SK-N-SH (cell line): ENCODE data around the gene ARHGEF25. TPM values are rescaled to one million over a fixed set of nuclear protein-coding genes. Genes with fewer than 3 reads are reported as not detected.

Experiments
- CTCF ChIA-PET: fragments of 300-600, 350-600 bp; formaldehyde crosslinking; extraction: SDS; loops from one replicate; lab custom pipeline; 2021; lab: Yijun Ruan, JAX
- POLR2A ChIA-PET: fragments of 350-600 bp; sonication (Branson Sonifier 250); formaldehyde crosslinking; extraction: SDS; loops from one replicate; lab custom pipeline; 2020; ENCODE audit warnings: antibody characterized with exemption, inconsistent platforms; lab: Yijun Ruan, JAX
- DNase-seq: peaks from one replicate; pipeline ENCODE4 v3.0.0; 2012
- H2AFZ ChIP-seq: fragments of 200-600 bp; sonication (generic); 2 replicates; pipeline ENCODE4 v1.8.1; 2016; ENCODE audit warnings: antibody characterized with exemption, mild to moderate bottlenecking, low read depth
- H3F3A ChIP-seq: fragments of 200-600 bp; sonication (generic); replicated peaks from 2 replicates; pipeline ENCODE3; 2016; ENCODE audit warnings: antibody characterized with exemption, mild to moderate bottlenecking; ENCODE audit not compliant: insufficient read depth
- H3K27ac ChIP-seq, 2 experiments: fragments of 200-500 bp in 1 of 2; fragments of 200-600 bp in 1 of 2; sonication (Bioruptor generic) in 1 of 2; sonication (generic), shearing (Covaris generic) in 1 of 2; 2 replicates each; pipeline versions ENCODE4 v1.5.1 to v1.6.1; 2014 to 2016; ENCODE audit warnings: low read depth in 2 of 2, inconsistent platforms in 1 of 2, low read length in 1 of 2, mild to moderate bottlenecking in 1 of 2, mixed read lengths in 1 of 2
- H3K27me3 ChIP-seq: fragments of 200-600 bp; sonication (generic), shearing (Covaris generic); 2 replicates; pipeline ENCODE4 v1.6.1; 2016; ENCODE audit warnings: mixed run types; ENCODE audit not compliant: insufficient read depth
- H3K36me3 ChIP-seq, 2 experiments: fragments of 200-500 bp in 1 of 2; fragments of 200-600 bp in 1 of 2; sonication (Bioruptor generic) in 1 of 2; sonication (generic) in 1 of 2; replicated peaks in 1 of 2; 2 replicates each; pipeline versions ENCODE3 to v1.5.1; 2014 to 2016; ENCODE audit warnings: low read length in 1 of 2, mild to moderate bottlenecking in 1 of 2; ENCODE audit not compliant: insufficient read depth in 2 of 2, control insufficient read depth in 1 of 2
- H3K4me1 ChIP-seq, 2 experiments: fragments of 200-500 bp in 1 of 2; fragments of 200-600 bp in 1 of 2; sonication (Bioruptor generic) in 1 of 2; sonication (generic), shearing (Covaris generic) in 1 of 2; 2 replicates each; pipeline versions ENCODE4 v1.5.1 to v1.6.1; 2014 to 2016; ENCODE audit warnings: low read depth in 1 of 2, low read length in 1 of 2, mixed run types in 1 of 2; ENCODE audit not compliant: insufficient read depth in 2 of 2, control insufficient read depth in 1 of 2
- H3K4me2 ChIP-seq: fragments of 200-600 bp; sonication (generic), shearing (Covaris generic); 2 replicates; pipeline ENCODE4 v1.6.1; 2017; ENCODE audit warnings: mixed run types
- H3K4me3 ChIP-seq, 2 experiments: fragments of 200-500 bp in 1 of 2; fragments of 200-600 bp in 1 of 2; sonication (Bioruptor generic) in 1 of 2; sonication (generic), shearing (Covaris generic) in 1 of 2; 2 replicates each; pipeline versions ENCODE4 v1.5.1 to v1.8.1; 2014 to 2016; ENCODE audit warnings: low read depth in 2 of 2, inconsistent platforms in 1 of 2, low read length in 1 of 2, mild to moderate bottlenecking in 1 of 2, mixed read lengths in 1 of 2, moderate library complexity in 1 of 2
- H3K79me2 ChIP-seq: fragments of 200-600 bp; sonication (generic); 2 replicates; pipeline ENCODE4 v1.8.1; 2017; ENCODE audit warnings: mild to moderate bottlenecking; ENCODE audit not compliant: insufficient read depth
- H3K9ac ChIP-seq: fragments of 200-600 bp; sonication (generic); 2 replicates; pipeline ENCODE4 v1.6.1; 2017; ENCODE audit warnings: mixed run types
- H3K9me2 ChIP-seq: fragments of 200-600 bp; sonication (generic); 2 replicates; pipeline ENCODE4 v1.6.1; 2017; ENCODE audit warnings: mixed run types
- H3K9me3 ChIP-seq: fragments of 200-600 bp; sonication (generic); 2 replicates; pipeline ENCODE4 v1.6.1; 2017; ENCODE audit warnings: mixed run types, mild to moderate bottlenecking, moderate library complexity
- H4K20me1 ChIP-seq: fragments of 200-600 bp; sonication (generic); 2 replicates; pipeline ENCODE4 v1.6.1; 2017; ENCODE audit warnings: mild to moderate bottlenecking, mixed run types; ENCODE audit not compliant: insufficient read depth
- CHD2 ChIP-seq: fragments of 150-350 bp; IDR thresholded peaks from 2 replicates; pipeline ENCODE4 v1.6.1; 2018; ENCODE audit warnings: low read length; ENCODE audit not compliant: partially characterized antibody
- ELF1 ChIP-seq: IDR thresholded peaks from 2 replicates; pipeline ENCODE4 v1.4.0; 2012
- EZH2phosphoT487 ChIP-seq: fragments of 200-600 bp; sonication (generic); IDR thresholded peaks from 2 replicates; pipeline ENCODE4 v1.6.1; 2017; ENCODE audit warnings: low read depth, mixed run types, mild to moderate bottlenecking, antibody characterized with exemption, moderate library complexity, borderline replicate concordance
- FOXJ3 ChIP-seq: sonication (generic); formaldehyde crosslinking; IDR thresholded peaks from 2 replicates; pipeline ENCODE4 v1.5.1; 2020; ENCODE audit warnings: mild to moderate bottlenecking, missing genetic modification reagents
- GABPA ChIP-seq: IDR thresholded peaks from 2 replicates; pipeline ENCODE4 v1.4.0; 2012; ENCODE audit warnings: low read depth, mild to moderate bottlenecking
- MAX ChIP-seq: IDR thresholded peaks from 2 replicates; pipeline ENCODE4 v1.4.0; 2012; ENCODE audit warnings: low read depth
- MEF2A ChIP-seq: IDR thresholded peaks from 2 replicates; pipeline ENCODE4 v1.4.0; 2012; ENCODE audit warnings: low read depth, borderline replicate concordance
- MXI1 ChIP-seq: IDR thresholded peaks from 2 replicates; pipeline ENCODE4 v1.6.1; 2012; ENCODE audit warnings: mild to moderate bottlenecking, low read depth, low read length, improper control_type of control experiment
- NFIC ChIP-seq: IDR thresholded peaks from 2 replicates; pipeline ENCODE4 v1.4.0; 2012; ENCODE audit warnings: borderline replicate concordance
- NRF1 ChIP-seq: IDR thresholded peaks from 2 replicates; pipeline ENCODE4 v1.6.1; 2012; ENCODE audit warnings: low read depth, mild to moderate bottlenecking, low read length
- RAD21 ChIP-seq: IDR thresholded peaks from 2 replicates; pipeline ENCODE4 v1.6.1; 2012; ENCODE audit warnings: mild to moderate bottlenecking, low read length
- RXRA ChIP-seq: IDR thresholded peaks from 2 replicates; pipeline ENCODE4 v1.4.0; 2012; ENCODE audit warnings: low read depth, mild to moderate bottlenecking, borderline replicate concordance
- SIN3A ChIP-seq: IDR thresholded peaks from 2 replicates; pipeline ENCODE4 v1.6.1; 2012; ENCODE audit warnings: low read depth, mild to moderate bottlenecking, low read length, moderate library complexity, borderline replicate concordance
- SMC3 ChIP-seq: IDR thresholded peaks from 2 replicates; pipeline ENCODE4 v1.6.1; 2012; ENCODE audit warnings: low read depth, low read length, improper control_type of control experiment
- TEAD4 ChIP-seq: IDR thresholded peaks from 2 replicates; pipeline ENCODE4 v1.4.0; 2012; ENCODE audit warnings: mild to moderate bottlenecking, borderline replicate concordance; ENCODE audit not compliant: insufficient read depth
- USF1 ChIP-seq: IDR thresholded peaks from 2 replicates; pipeline ENCODE4 v1.4.0; 2012; ENCODE audit warnings: low read depth, borderline replicate concordance
- USF2 ChIP-seq: fragments of 150-350 bp; IDR thresholded peaks from 2 replicates; pipeline ENCODE4 v1.6.1; 2017; ENCODE audit warnings: antibody characterized with exemption, low read length, low read depth, borderline replicate concordance
- YY1 ChIP-seq: IDR thresholded peaks from 2 replicates; pipeline ENCODE4 v1.4.0; 2012; ENCODE audit warnings: low read depth, mild to moderate bottlenecking
- WGBS: methylation state at CpG from one replicate; pipeline ENCODE4 v1.1.6; 2017; ENCODE audit warnings: low lambda C conversion rate; 5-methylcytosine and 5-hydroxymethylcytosine counted together
- polyA plus RNA-seq, 3 experiments: library from polyadenylated mRNA; depleted of rRNA; stranded (reverse); fragments of >200 nt; gene quantifications; 2 replicates each; pipeline ENCODE4 v1.2.3, GENCODE V29; 2012

ARHGEF25 gene
- polyA plus RNA-seq, 1 of the 3 experiments (the other 2 are of a cell fraction), result 48.1 TPM

- H3F3A ChIP-seq, result peaks cover 3% of the 10 kb centered on the region
- peak overlapping the region; percentile 89 to 92 for H3K4me3 ChIP-seq
- ChIA-PET POLR2A (interaction anchor here (1.2 to 2.7 kb wide), 3 partner anchors 9 to 24 kb away, joined by 3 to 21 read pairs (median 6); partner anchors contain the start of gene ARHGEF25), CTCF (interaction anchor here (0.8 to 7.0 kb wide), 8 partner anchors 8 to 145 kb away, joined by 3 to 85 read pairs (median 4); partner anchors contain the start of gene B4GALNT1)
- peak overlapping the region; percentile 82 for H2AFZ ChIP-seq
- 15% methylated on average over 2 of the region's 2 CpGs for WGBS
- no peak for DNase-seq
- peak overlapping the region in 1 of 2 experiments; percentile 45; a peak in 1 of 4 replicates for H3K27ac ChIP-seq
- H3K4me1 ChIP-seq, result peaks cover 8 to 14% of the 10 kb centered on the region in 2 experiments; a peak in 2 of 4 replicates
- no peaks in the 10 kb centered on the region for H3K9me2 ChIP-seq
- H3K36me3 ChIP-seq, result peaks cover 0 to 12% of the 10 kb centered on the region in 2 experiments
- no peak for TF ChIP-seq YY1
- no peak for TF ChIP-seq TEAD4
- TF ChIP-seq RAD21, result no peak
- no peak for TF ChIP-seq SMC3
- TF ChIP-seq NFIC, result no peak
- no peak for TF ChIP-seq RXRA
- no peak for TF ChIP-seq SIN3A
- no peak for TF ChIP-seq FOXJ3
- no peak for TF ChIP-seq NRF1
- TF ChIP-seq CHD2, result no peak
- no peak for TF ChIP-seq GABPA
- H3K9ac ChIP-seq, result peak overlapping the region; percentile 67; the same call in 1 of the 2 replicates
- no peaks in the 10 kb centered on the region for H3K27me3 ChIP-seq
- H4K20me1 ChIP-seq, result no peaks in the 10 kb centered on the region
- peak overlapping the region; percentile 92 for H3K4me2 ChIP-seq
- peaks cover 8% of the 10 kb centered on the region; the same call in 1 of the 2 replicates for H3K79me2 ChIP-seq
- H3K9me3 ChIP-seq, result no peaks in the 10 kb centered on the region
These were observed 20.8 kb upstream of the ARHGEF25 start for GRCh38 chr12:57590479-57590863.

GRCh38 chr12:57590864-57591781 lies 20.1 kb upstream of the ARHGEF25 start, which contains the start of gene PIP4K2C:
Gene PIP4K2C (plus strand): TSS chr12:57591192. CDS start chr12:57591290, 98 bp downstream.
- H4K20me1 ChIP-seq, result no peaks in the 10 kb centered on the region
- peaks cover 6 to 13% of the 10 kb centered on the region in 2 experiments for H3K36me3 ChIP-seq
- WGBS, result 3% methylated on average over 35 of the region's 69 CpGs
- H3K9ac ChIP-seq, result peak within 1 kb of the TSS; percentile 67
- H3K9me3 ChIP-seq, result no peaks in the 10 kb centered on the region
- no peaks in the 10 kb centered on the region for H3K27me3 ChIP-seq
- H3K27ac ChIP-seq, result peak within 1 kb of the TSS; percentile 6 to 47; a peak in 2 of 4 replicates
- POLR2A ChIA-PET, result interaction anchor here (1.1 to 2.7 kb wide), 7 partner anchors 9 to 153 kb away, joined by 3 to 21 read pairs (median 6); partner anchors contain the start of genes ARHGEF25 and TSPAN31
- peak within 1 kb of the TSS; percentile 89 to 92 for H3K4me3 ChIP-seq
- peaks cover 8% of the 10 kb centered on the region; the same call in 1 of the 2 replicates for H3K79me2 ChIP-seq
- peak within 1 kb of the TSS; percentile 92 for H3K4me2 ChIP-seq
- TF ChIP-seq USF1 (peak; percentile 97), GABPA (peak; percentile 57), USF2 (peak; percentile 73), MXI1 (peak; percentile 86), ELF1 (peak; percentile 87), SMC3 (no peak), MAX (peak; percentile 82), RXRA (no peak), EZH2phosphoT487 (no peak), MEF2A (no peak), TEAD4 (no peak), SIN3A (peak; percentile 67; the same call in 1 of the 2 replicates)
- peak within 1 kb of the TSS; percentile 82 for H2AFZ ChIP-seq
- peaks cover 8 to 14% of the 10 kb centered on the region in 2 experiments; a peak in 2 of 4 replicates for H3K4me1 ChIP-seq
- DNase-seq, result peak; percentile 90
- peaks cover 3% of the 10 kb centered on the region for H3F3A ChIP-seq
- H3K9me2 ChIP-seq, result no peaks in the 10 kb centered on the region
- CTCF ChIA-PET, result interaction anchor here (0.9 to 7.0 kb wide), 13 partner anchors 9 to 145 kb away, joined by 3 to 85 read pairs (median 4); partner anchors contain the start of genes B4GALNT1 and OS9
